Measurements from ENCODE around the gene RAB1A. TPM values are rescaled to one million over a fixed set of nuclear protein-coding genes. Genes with fewer than 3 reads are reported as not detected.
A peak's percentile ranks its signal among the peaks of the same experiment; 100 is the strongest.

Gene RAB1A
- total RNA-seq, 4 donors from 2014 or later: 87.1 to 114 (median 98.8) TPM

DNA sequence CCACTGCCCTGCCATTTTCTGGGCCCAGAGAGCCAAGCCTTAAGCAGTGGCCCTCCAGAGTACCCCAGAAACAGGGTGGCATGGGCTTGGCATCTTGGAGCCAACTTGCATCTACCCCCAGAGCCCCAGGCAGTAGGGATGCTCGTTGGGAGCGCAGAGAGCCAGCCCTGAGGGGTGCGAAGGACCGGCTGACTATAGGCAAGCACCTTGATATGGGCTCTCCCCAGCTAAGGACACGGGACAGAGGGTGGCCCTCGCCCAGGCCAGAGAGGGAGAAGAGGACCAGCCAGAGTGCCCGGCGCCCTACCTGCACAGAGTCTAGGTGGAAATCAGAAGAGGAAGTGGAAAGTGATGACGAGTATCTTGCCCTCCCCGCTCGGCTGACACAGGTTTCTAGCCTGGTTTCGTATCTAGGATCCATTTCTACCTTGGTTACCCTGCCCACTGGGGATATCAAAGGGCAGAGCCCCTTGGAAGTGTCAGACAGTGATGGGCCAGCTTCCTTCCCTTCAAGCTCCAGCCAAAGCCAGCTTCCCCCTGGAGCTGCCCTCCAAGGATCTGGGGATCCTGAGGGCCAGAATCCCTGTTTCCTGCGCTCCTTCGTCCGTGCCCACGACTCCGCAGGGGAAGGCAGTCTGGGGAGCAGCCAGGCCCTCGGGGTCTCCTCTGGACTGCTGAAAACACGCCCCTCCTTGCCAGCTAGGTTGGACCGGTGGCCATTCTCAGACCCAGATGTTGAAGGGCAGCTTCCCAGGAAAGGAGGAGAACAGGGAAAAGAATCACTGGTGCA lies 57.5 kb downstream of the RAB1A start:
- no peaks in the 10 kb centered on the region for H3K27me3 ChIP-seq
- peaks cover 5 to 8% of the 10 kb centered on the region in 2 donors for H3K36me3 ChIP-seq
- no peaks in the 10 kb centered on the region for H3K9me3 ChIP-seq
- TF ChIP-seq POLR2A (IDR thresholded peaks at IDR 0.05): no peak
- TF ChIP-seq, protein P1, sequence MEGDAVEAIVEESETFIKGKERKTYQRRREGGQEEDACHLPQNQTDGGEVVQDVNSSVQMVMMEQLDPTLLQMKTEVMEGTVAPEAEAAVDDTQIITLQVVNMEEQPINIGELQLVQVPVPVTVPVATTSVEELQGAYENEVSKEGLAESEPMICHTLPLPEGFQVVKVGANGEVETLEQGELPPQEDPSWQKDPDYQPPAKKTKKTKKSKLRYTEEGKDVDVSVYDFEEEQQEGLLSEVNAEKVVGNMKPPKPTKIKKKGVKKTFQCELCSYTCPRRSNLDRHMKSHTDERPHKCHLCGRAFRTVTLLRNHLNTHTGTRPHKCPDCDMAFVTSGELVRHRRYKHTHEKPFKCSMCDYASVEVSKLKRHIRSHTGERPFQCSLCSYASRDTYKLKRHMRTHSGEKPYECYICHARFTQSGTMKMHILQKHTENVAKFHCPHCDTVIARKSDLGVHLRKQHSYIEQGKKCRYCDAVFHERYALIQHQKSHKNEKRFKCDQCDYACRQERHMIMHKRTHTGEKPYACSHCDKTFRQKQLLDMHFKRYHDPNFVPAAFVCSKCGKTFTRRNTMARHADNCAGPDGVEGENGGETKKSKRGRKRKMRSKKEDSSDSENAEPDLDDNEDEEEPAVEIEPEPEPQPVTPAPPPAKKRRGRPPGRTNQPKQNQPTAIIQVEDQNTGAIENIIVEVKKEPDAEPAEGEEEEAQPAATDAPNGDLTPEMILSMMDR (IDR thresholded peaks at IDR 0.05): no peak
- WGBS, 2 donors: 87 to 97% methylated on average over 10 to 19 of the region's 20 CpGs
- no peak overlapping the region for H3K4me3 ChIP-seq (replicated peaks in 1 of 3)
- H3K27ac ChIP-seq: peak overlapping the region; percentile 18 to 95 (median 81)
- intact Hi-C loops (cut with DNase I): no loop called here
- DNase-seq: no peak
- peaks cover 60 to 90% of the 10 kb centered on the region in 2 donors for H3K4me1 ChIP-seq

DNA sequence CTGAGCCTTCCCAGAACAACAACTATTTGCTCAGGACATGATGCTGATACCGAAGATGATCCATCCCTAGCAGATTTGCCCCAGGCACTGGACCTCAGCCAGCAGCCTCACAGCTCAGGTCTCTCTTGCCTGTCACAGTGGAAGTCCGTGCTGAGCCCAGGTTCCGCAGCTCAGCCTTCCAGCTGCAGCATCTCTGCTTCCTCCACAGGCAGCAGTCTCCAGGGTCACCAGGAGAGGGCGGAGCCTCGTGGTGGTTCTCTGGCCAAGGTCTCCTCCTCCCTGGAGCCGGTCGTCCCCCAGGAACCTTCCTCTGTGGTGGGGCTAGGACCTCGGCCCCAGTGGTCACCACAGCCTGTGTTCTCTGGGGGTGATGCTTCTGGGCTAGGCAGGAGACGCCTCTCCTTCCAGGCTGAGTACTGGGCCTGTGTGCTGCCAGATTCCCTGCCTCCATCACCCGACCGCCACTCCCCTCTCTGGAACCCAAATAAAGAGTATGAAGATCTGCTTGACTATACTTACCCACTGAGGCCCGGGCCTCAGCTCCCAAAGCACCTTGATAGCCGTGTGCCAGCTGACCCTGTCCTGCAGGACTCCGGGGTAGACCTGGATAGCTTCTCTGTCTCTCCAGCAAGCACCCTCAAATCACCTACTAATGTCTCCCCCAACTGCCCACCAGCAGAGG lies 58.3 kb downstream of the RAB1A start:
- no peak overlapping the region for H3K4me3 ChIP-seq (replicated peaks in 1 of 3)
- DNase-seq: no peak
- H3K27me3 ChIP-seq: no peaks in the 10 kb centered on the region
- H3K9me3 ChIP-seq: no peaks in the 10 kb centered on the region
- TF ChIP-seq, protein P1 (IDR thresholded peaks at IDR 0.05): peak in 2 of 6 experiments; percentile 2 to 10
- TF ChIP-seq POLR2A (IDR thresholded peaks at IDR 0.05): no peak
- peaks cover 5 to 8% of the 10 kb centered on the region in 2 donors for H3K36me3 ChIP-seq
- peaks cover 54 to 83% of the 10 kb centered on the region in 2 donors for H3K4me1 ChIP-seq
- WGBS, 2 donors: 87 to 94% methylated on average over 6 to 8 of the region's 14 CpGs
- H3K27ac ChIP-seq: peak overlapping the region in 2 of 3 donors; percentile 81 to 95
- intact Hi-C loops (cut with DNase I): no loop called here

DNA sequence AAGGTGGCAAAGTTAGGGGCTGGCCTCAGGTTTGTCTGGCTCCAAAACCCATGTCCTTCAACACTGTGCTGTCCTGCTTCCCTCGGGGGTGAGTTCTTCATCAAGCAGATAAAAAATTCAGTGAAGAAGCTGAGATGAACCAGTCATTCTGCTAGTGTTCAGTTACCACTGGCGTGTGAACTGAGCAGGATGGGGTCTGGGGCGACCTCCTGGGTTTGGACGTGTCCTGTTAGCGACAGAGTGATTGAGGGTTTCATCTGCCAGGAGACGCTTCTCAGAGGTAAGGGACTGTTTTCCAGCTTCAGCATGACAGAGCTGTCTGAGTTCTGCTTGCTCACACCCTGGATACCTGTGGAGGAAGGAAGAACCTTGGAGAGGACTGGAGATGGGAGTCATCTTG lies 59.0 kb downstream of the RAB1A start:
- Histone ChIP-seq H3K4me3 (replicated peaks in 1 of 3) (no peak overlapping the region), H3K4me1 (peaks cover 51 to 80% of the 10 kb centered on the region in 2 donors), H3K27ac (peak overlapping the region; percentile 73 to 95 (median 81)), H3K27me3 (no peaks in the 10 kb centered on the region), H3K9me3 (no peaks in the 10 kb centered on the region), H3K36me3 (peaks cover 5 to 8% of the 10 kb centered on the region in 2 donors)
- 88 to 90% methylated on average over 6 of the region's 6 CpGs for WGBS, 2 donors
- DNase-seq: no peak
- TF ChIP-seq, protein P1 (IDR thresholded peaks at IDR 0.05): no peak
- TF ChIP-seq POLR2A (IDR thresholded peaks at IDR 0.05): no peak
- intact Hi-C loops (cut with DNase I): no loop called here

DNA sequence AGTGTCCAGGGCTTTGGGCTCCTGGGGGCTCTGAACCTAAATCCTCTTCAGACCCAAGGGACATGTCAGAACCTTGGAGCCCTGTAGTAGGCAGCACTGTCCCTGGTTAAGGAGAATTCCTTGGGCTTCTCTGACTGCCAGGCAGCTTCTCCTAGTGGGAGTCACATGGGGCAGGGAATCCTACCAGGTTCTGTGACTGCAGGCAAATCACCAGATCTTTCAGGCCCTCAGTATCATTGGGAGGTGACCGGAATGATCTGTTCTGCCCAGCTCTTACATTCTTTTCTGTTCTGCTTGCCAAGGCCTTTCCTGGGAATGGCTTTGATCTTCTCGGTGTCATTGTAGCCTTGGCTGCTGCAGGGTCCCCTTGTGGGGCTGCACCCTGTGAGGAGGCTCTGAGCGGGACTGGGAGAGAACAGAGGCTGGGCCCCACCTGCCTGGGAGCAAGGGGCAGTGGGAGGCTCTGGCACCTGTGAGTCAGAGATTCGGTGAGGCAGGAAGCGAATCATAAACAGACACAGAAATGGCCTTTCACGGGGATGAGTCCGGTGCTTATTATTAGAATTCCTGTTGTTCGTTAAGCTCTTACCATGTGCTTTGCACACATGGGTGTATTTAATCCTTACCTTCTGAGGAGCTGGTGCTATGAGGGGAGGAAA lies 59.6 kb downstream of the RAB1A start:
- Histone ChIP-seq H3K9me3 (no peaks in the 10 kb centered on the region), H3K27me3 (no peaks in the 10 kb centered on the region), H3K27ac (peak overlapping the region; percentile 73 to 95 (median 81)), H3K4me3 (replicated peaks in 1 of 3) (no peak overlapping the region), H3K4me1 (peaks cover 51 to 80% of the 10 kb centered on the region in 2 donors), H3K36me3 (peaks cover 5 to 8% of the 10 kb centered on the region in 2 donors)
- 59 to 65% methylated on average over 8 of the region's 8 CpGs for WGBS, 2 donors
- no peak for TF ChIP-seq POLR2A (IDR thresholded peaks at IDR 0.05)
- TF ChIP-seq, protein P1 (IDR thresholded peaks at IDR 0.05): peak in 4 of 6 experiments; percentile 43 to 60 (median 48)
- DNase-seq: peak; percentile 70 to 77
- intact Hi-C loops (cut with DNase I): no loop called here

Data from thyroid gland (tissue), 4 donors.